Measurements from ENCODE around the gene MAN1B1.

DNA sequence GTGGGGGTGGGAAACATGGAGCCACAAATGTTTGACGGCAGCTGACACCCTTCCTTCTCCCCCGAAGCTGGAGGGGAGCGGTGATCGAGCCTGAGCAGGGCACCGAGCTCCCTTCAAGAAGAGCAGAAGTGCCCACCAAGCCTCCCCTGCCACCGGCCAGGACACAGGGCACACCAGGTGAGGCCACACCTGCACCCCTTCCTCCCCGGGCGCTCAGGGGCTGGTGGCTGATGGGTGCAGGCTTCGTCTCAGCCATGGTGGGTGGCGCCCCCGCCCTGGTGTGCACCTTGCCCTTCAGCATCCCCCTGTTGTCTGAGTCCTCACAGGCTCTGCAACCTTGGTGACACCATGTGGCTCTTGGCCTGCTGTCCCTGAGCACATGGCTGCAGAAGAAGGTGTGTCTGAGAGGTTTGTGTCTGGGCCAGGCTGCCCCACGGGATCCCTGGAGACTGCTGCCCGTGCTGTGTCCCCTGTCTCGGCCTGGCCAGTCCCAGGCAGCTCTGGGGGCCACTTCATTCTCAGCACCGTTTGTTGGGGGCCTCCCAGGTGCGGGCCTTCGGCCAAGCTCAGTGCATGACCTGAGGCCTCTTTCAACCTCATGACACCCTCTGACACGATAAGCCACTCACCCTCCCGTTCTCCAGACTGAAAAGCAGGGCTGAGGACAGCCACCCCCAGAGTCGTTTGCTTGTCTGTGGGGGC, 11.1 kb downstream of the MAN1B1 start:
- TF ChIP-seq, protein P1, sequence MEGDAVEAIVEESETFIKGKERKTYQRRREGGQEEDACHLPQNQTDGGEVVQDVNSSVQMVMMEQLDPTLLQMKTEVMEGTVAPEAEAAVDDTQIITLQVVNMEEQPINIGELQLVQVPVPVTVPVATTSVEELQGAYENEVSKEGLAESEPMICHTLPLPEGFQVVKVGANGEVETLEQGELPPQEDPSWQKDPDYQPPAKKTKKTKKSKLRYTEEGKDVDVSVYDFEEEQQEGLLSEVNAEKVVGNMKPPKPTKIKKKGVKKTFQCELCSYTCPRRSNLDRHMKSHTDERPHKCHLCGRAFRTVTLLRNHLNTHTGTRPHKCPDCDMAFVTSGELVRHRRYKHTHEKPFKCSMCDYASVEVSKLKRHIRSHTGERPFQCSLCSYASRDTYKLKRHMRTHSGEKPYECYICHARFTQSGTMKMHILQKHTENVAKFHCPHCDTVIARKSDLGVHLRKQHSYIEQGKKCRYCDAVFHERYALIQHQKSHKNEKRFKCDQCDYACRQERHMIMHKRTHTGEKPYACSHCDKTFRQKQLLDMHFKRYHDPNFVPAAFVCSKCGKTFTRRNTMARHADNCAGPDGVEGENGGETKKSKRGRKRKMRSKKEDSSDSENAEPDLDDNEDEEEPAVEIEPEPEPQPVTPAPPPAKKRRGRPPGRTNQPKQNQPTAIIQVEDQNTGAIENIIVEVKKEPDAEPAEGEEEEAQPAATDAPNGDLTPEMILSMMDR (optimal IDR thresholded peaks at IDR 0.05 in 1 of 3, IDR thresholded peaks at IDR 0.05 in 1 of 3, conservative IDR thresholded peaks at IDR 0.05 in 1 of 3; ENCODE audit: extremely low read depth in 1 of 3, insufficient read depth in 2 of 3, low read length in 3 of 3): no peak
- TF ChIP-seq EZH2 (IDR thresholded peaks at IDR 0.05; ENCODE audit: low read length): no peak

All from keratinocyte (primary cell).